HepG2 (cell line): Measurements from ENCODE around the gene KIF27. TPM values are rescaled to one million over a fixed set of nuclear protein-coding genes. Genes with fewer than 3 reads are reported as not detected.
"Not testable (repeated sequence)": the region's sequence is repeated elsewhere in the genome, so short reads cannot be mapped to it uniquely, and the experiment has no call there.

Source experiments
- ATAC-seq: fragments of 200-7000 bp; cut with Tn5 transposase; 3 replicates; pipeline ENCODE4 v1.9.1; 2020; ENCODE audit warnings: mild to moderate bottlenecking, moderate library complexity
- BruUV-seq: library from RNA; stranded (reverse); fragments of 400-500 nt; replicated peaks from 2 replicates; lab custom pipeline; 2021; lab: Mats Ljungman, UMichigan
- CTCF ChIA-PET: fragments of 300-600 bp; formaldehyde crosslinking; extraction: SDS; loops from one replicate; lab custom pipeline; 2021; ENCODE audit warnings: low total read pairs, inconsistent platforms, low intra/inter-chr PET ratio; lab: Yijun Ruan, JAX
- POLR2A ChIA-PET: fragments of 350-600 bp; sonication (Branson Sonifier 250); formaldehyde crosslinking; loops from one replicate; lab custom pipeline; 2020; ENCODE audit warnings: antibody characterized with exemption, inconsistent platforms; lab: Yijun Ruan, JAX
- DNase-seq: peaks from one replicate; pipeline ENCODE4 v3.0.0-alpha.2; 2015; ENCODE audit warnings: low spot score
- FAIRE-seq: peaks from 3 replicates; lab custom pipeline; 2011; peaks lifted over from hg19 to GRCh38; lab: Jason Lieb, UNC
- H2AFZ ChIP-seq: one replicate; pipeline ENCODE4 v1.6.1; 2011; ENCODE audit warnings: low read length, inconsistent platforms
- H3K27ac ChIP-seq: fragments of 300-600 bp; 3 replicates; pipeline ENCODE4 v1.8.0; 2011; ENCODE audit warnings: mixed run types, mild to moderate bottlenecking, mixed read lengths, low read length, inconsistent platforms; ENCODE audit not compliant: insufficient read depth; ENCODE audit errors: extremely low read length
- H3K27me3 ChIP-seq, 2 experiments: fragments of 200-600 bp in 1 of 2; 2 replicates in 1 of 2; 3 replicates in 1 of 2; pipeline versions ENCODE4 v1.6.0 to v1.8.0; 2011; ENCODE audit warnings: low read length in 2 of 2, mild to moderate bottlenecking in 2 of 2, moderate library complexity in 2 of 2, inconsistent platforms in 1 of 2; ENCODE audit not compliant: insufficient read depth in 2 of 2, control insufficient read depth in 1 of 2
- H3K36me3 ChIP-seq, 2 experiments: fragments of 200-600 bp in 1 of 2; replicated peaks in 1 of 2; 2 replicates in 1 of 2; 3 replicates in 1 of 2; pipeline versions ENCODE4 v1.5.1 to v1.8.0; 2011; ENCODE audit warnings: low read length in 2 of 2, inconsistent platforms in 1 of 2; ENCODE audit not compliant: insufficient read depth in 2 of 2, control insufficient read depth in 1 of 2
- H3K4me1 ChIP-seq: 2 replicates; pipeline ENCODE4 v1.5.1; 2012; ENCODE audit warnings: low read length, inconsistent platforms; ENCODE audit not compliant: insufficient read depth
- H3K4me2 ChIP-seq: 2 replicates; pipeline ENCODE4 v1.6.0; 2011; ENCODE audit warnings: low read depth, low read length, inconsistent platforms
- H3K4me3 ChIP-seq, 3 experiments: fragments of 200-600 bp in 1 of 3; sonication (generic), shearing (Covaris generic) in 1 of 3; replicated peaks in 1 of 3; 2 replicates each; pipeline ENCODE4 v1.5.1; 2011 to 2016; ENCODE audit warnings: low read length in 3 of 3, inconsistent platforms in 2 of 3, low read depth in 2 of 3, mild to moderate bottlenecking in 2 of 3, control low read depth in 1 of 3, mixed read lengths in 1 of 3; ENCODE audit not compliant: insufficient read depth in 1 of 3
- H3K79me2 ChIP-seq: one replicate; pipeline ENCODE4 v1.6.1; 2011; ENCODE audit warnings: low read length, inconsistent platforms; ENCODE audit not compliant: insufficient read depth
- H3K9ac ChIP-seq: 2 replicates; pipeline ENCODE4 v1.6.0; 2011; ENCODE audit warnings: mild to moderate bottlenecking, low read depth, low read length, inconsistent platforms; ENCODE audit not compliant: insufficient read depth
- H3K9me3 ChIP-seq: 2 replicates; pipeline ENCODE4 v1.5.1; 2012; ENCODE audit warnings: mild to moderate bottlenecking, low read length
- H4K20me1 ChIP-seq: 2 replicates; pipeline ENCODE4 v1.6.0; 2011; ENCODE audit warnings: inconsistent platforms, mild to moderate bottlenecking, low read length, moderate library complexity; ENCODE audit not compliant: insufficient read depth
- FOSL2 ChIP-seq: sonication (generic); formaldehyde crosslinking; IDR thresholded peaks from 2 replicates; pipeline ENCODE4 v1.4.0; 2020; ENCODE audit warnings: missing genetic modification reagents
- HMGXB4 ChIP-seq, 2 experiments: sonication (generic) in 1 of 2; formaldehyde crosslinking in 1 of 2; IDR thresholded peaks; 2 replicates each; pipeline versions ENCODE4 v1.4.0 to v1.6.1; 2018 to 2020; ENCODE audit warnings: missing genetic modification reagents in 2 of 2, borderline replicate concordance in 1 of 2, low read depth in 1 of 2, mild to moderate bottlenecking in 1 of 2, missing biosample characterization in 1 of 2
- POLR2G ChIP-seq: fragments of 200-400 bp; formaldehyde crosslinking; IDR thresholded peaks from 2 replicates; pipeline ENCODE4 v1.6.1; 2018; ENCODE audit warnings: mild to moderate bottlenecking, low read depth, low read length, moderate library complexity
- RXRA ChIP-seq: sonication (generic); formaldehyde crosslinking; IDR thresholded peaks from 2 replicates; pipeline ENCODE4 v1.5.1; 2020; ENCODE audit warnings: missing genetic modification reagents
- UBTF ChIP-seq: sonication (generic); formaldehyde crosslinking; IDR thresholded peaks from 2 replicates; pipeline ENCODE4 v1.4.0; 2020; ENCODE audit warnings: mild to moderate bottlenecking, missing genetic modification reagents
- ZBTB25 ChIP-seq: IDR thresholded peaks from 2 replicates; pipeline ENCODE4 v1.6.1; 2018; ENCODE audit warnings: missing genetic modification reagents
- ZNF263 ChIP-seq: sonication (generic); formaldehyde crosslinking; IDR thresholded peaks from 2 replicates; pipeline ENCODE4 v1.4.0; 2020; ENCODE audit warnings: missing genetic modification reagents
- ZNF768 ChIP-seq: sonication (generic); formaldehyde crosslinking; IDR thresholded peaks from 2 replicates; pipeline ENCODE4 v1.4.0; 2020; ENCODE audit warnings: missing genetic modification reagents
- WGBS: methylation state at CpG from one replicate; pipeline ENCODE4 v1.1.6; 2017; ENCODE audit warnings: low lambda C conversion rate; 5-methylcytosine and 5-hydroxymethylcytosine counted together
- in situ Hi-C: cut with HindIII; loops from 2 replicates; pipeline ENCODE4 v1.10.0; 2017; ENCODE audit warnings: low pct_unique_long_range_greater_than_20kb; ENCODE audit not compliant: extremely low pct_ligation_motif_present
- intact Hi-C: fragments of 100-400 bp; cut with micrococcal nuclease; formaldehyde crosslinking; loops from one replicate; pipeline ENCODE4 v1.10.0; 2022; ENCODE audit not compliant: unreplicated experiment
- polyA plus RNA-seq, 8 experiments: library from polyadenylated mRNA; depleted of rRNA in 3 of 8; stranded (reverse) in 7 of 8; unstranded in 1 of 8; fragments of >200 nt; fragmentation: Illumina TruSeq in 4 of 8; extraction: Trizol in 4 of 8; gene quantifications; 2 replicates each; pipeline versions ENCODE4 v1.2.1 to v1.2.3, GENCODE V29; 2011 to 2016; ENCODE audit warnings: low read depth in 4 of 8, missing spikeins in 1 of 8, mixed read lengths in 1 of 8; ENCODE audit not compliant: insufficient read depth in 1 of 8
- total RNA-seq, 5 experiments: library from RNA; depleted of rRNA; stranded (reverse); fragments of >200 nt; fragmentation: Illumina TruSeq; extraction: Trizol; gene quantifications; 2 replicates each; pipeline ENCODE4 v1.2.3, GENCODE V29; 2016; ENCODE audit warnings: low read depth in 1 of 5

Gene KIF27
- total and polyA plus RNA-seq, 2 of the 13 experiments (the other 11 are each of a cell fraction or from before 2014, with no cell fraction given) = 0.95 to 4.1 TPM

GRCh38 chr9:83824986-83825623, 96.1 kb downstream of the KIF27 start:
- H3K27me3 ChIP-seq = not testable (repeated sequence)

GRCh38 chr9:83817356-83818278, 103.6 kb downstream of the KIF27 start, which contains the start of gene GKAP1:
GKAP1 (minus strand) TSS chr9:83817769; CDS start chr9:83806517, 11,252 bp downstream.
- POLR2A ChIA-PET = interaction anchor here (0.9 kb wide), 1 partner anchor 110 kb away, joined by 3 read pairs; the partner anchor contains the start of gene UBQLN1
- H3K4me1 ChIP-seq, CTCF ChIA-PET, BruUV-seq, H3K9me3 ChIP-seq, H3K27me3 ChIP-seq, H3K36me3 ChIP-seq, H2AFZ ChIP-seq, in situ Hi-C loops, H3K79me2 ChIP-seq, H4K20me1 ChIP-seq, FAIRE-seq, intact Hi-C loops: not testable (repeated sequence)
- 2% methylated on average over 24 of the region's 103 CpGs for WGBS
- H3K4me3 ChIP-seq = peak within 1 kb of the TSS; percentile 62 to 75 (median 69); a peak in 5 of 6 replicates
- H3K27ac ChIP-seq = peak within 1 kb of the TSS; percentile 61
- H3K9ac ChIP-seq = peak within 1 kb of the TSS; percentile 72
- ATAC-seq = peak; percentile 92
- peak within 1 kb of the TSS; percentile 71 for H3K4me2 ChIP-seq
- DNase-seq = peak; percentile 41
- TF ChIP-seq POLR2G (peak; percentile 24; the same call in 1 of the 2 replicates), FOSL2 (0 out of 2 replicates have a peak, but pooled peaks have one; percentile 6), ZNF263 (CRISPR knock-in tag) (peak; percentile 73; the same call in 1 of the 2 replicates), ZNF768 (CRISPR knock-in tag) (peak; percentile 50; the same call in 1 of the 2 replicates), UBTF (CRISPR knock-in tag) (peak; percentile 91; the same call in 1 of the 2 replicates), ZBTB25 (CRISPR knock-in tag) (peak; percentile 56; the same call in 1 of the 2 replicates), HMGXB4 (CRISPR knock-in tag; IDR thresholded peaks at IDR 0.05; ENCODE audit: borderline replicate concordance in 1 of 2, low read depth in 1 of 2) (peak; percentile 21 to 45; a peak in 1 of 4 replicates), RXRA (0 out of 2 replicates have a peak, but pooled peaks have one; percentile 14)

More at GRCh38 chr9:83824986-83825623, 96.1 kb downstream of the KIF27 start:
- DNase-seq, in situ Hi-C loops, H3K4me1 ChIP-seq, POLR2A ChIA-PET, FAIRE-seq, H3K4me2 ChIP-seq, H3K27ac ChIP-seq, H3K36me3 ChIP-seq, H3K79me2 ChIP-seq, H3K4me3 ChIP-seq, H3K9me3 ChIP-seq, H3K9ac ChIP-seq, H4K20me1 ChIP-seq, CTCF ChIA-PET, H2AFZ ChIP-seq, intact Hi-C loops, BruUV-seq, ATAC-seq: not testable (repeated sequence)
- 32% methylated on average over 3 of the region's 3 CpGs for WGBS
